H1 (cell line): ENCODE data around the gene LCLAT1. TPM values are rescaled to one million over a fixed set of nuclear protein-coding genes. Genes with fewer than 3 reads are reported as not detected.

ENCODE experiments used
- CTCF ChIA-PET: fragments of 300-600 bp; sonication (Branson Sonifier 250); formaldehyde crosslinking; loops from one replicate; lab custom pipeline; 2021; ENCODE audit not compliant: partially characterized antibody; lab: Charles Lee
- POLR2A ChIA-PET: fragments of 300-600 bp; sonication (Branson Sonifier 250); formaldehyde crosslinking; loops from one replicate; lab custom pipeline; 2021; ENCODE audit warnings: inconsistent platforms; ENCODE audit not compliant: partially characterized antibody; lab: Charles Lee
- DNase-seq, 2 experiments: peaks; one replicate each; pipeline versions ENCODE4 v3.0.0 to v3.0.0-alpha.2; 2010 to 2022; ENCODE audit warnings: low spot score in 2 of 2, low read depth in 1 of 2, mixed read lengths in 1 of 2
- FAIRE-seq: peaks from 2 replicates; lab custom pipeline; 2011; peaks lifted over from hg19 to GRCh38; lab: Jason Lieb, UNC
- H2AFZ ChIP-seq: 2 replicates; pipeline ENCODE4 v1.8.1; 2012; ENCODE audit warnings: low read length, inconsistent platforms
- H2AK5ac ChIP-seq: 2 replicates; pipeline ENCODE4 v1.6.1; 2013; ENCODE audit warnings: low read depth, low read length
- H2BK120ac ChIP-seq: replicated peaks from 2 replicates; pipeline ENCODE3; 2013; ENCODE audit warnings: low read depth, low read length, inconsistent platforms
- H2BK12ac ChIP-seq: 2 replicates; pipeline ENCODE4 v1.6.1; 2013; ENCODE audit warnings: low read depth, low read length
- H2BK15ac ChIP-seq: 2 replicates; pipeline ENCODE4 v1.6.1; 2013; ENCODE audit warnings: low read length
- H2BK20ac ChIP-seq: 2 replicates; pipeline ENCODE4 v1.6.1; 2013; ENCODE audit warnings: low read length
- H2BK5ac ChIP-seq: 2 replicates; pipeline ENCODE4 v1.6.1; 2013; ENCODE audit warnings: low read depth, low read length
- H3K14ac ChIP-seq: 2 replicates; pipeline ENCODE4 v1.6.1; 2013; ENCODE audit warnings: inconsistent platforms; ENCODE audit not compliant: insufficient read length
- H3K18ac ChIP-seq: 2 replicates; pipeline ENCODE4 v1.6.1; 2013; ENCODE audit warnings: low read length; ENCODE audit errors: extremely low read depth
- H3K23ac ChIP-seq: 2 replicates; pipeline ENCODE4 v1.6.1; 2013; ENCODE audit warnings: inconsistent platforms; ENCODE audit not compliant: insufficient read length
- H3K23me2 ChIP-seq: 2 replicates; pipeline ENCODE4 v1.6.1; 2013; ENCODE audit warnings: low read depth, low read length
- H3K27ac ChIP-seq: 2 replicates; pipeline ENCODE4 v1.6.1; 2011; ENCODE audit warnings: low read depth, low read length, inconsistent platforms
- H3K27me3 ChIP-seq, 4 experiments: replicated peaks in 1 of 4; 1 replicate in 1 of 4; 2 replicates in 3 of 4; pipeline versions ENCODE4 v1.6.1 to v1.8.1; 2011 to 2013; ENCODE audit warnings: low read length in 3 of 4, mild to moderate bottlenecking in 3 of 4, inconsistent platforms in 2 of 4, mixed read lengths in 2 of 4, moderate library complexity in 1 of 4; ENCODE audit not compliant: control insufficient read depth in 3 of 4, insufficient read depth in 3 of 4; ENCODE audit errors: extremely low read depth in 1 of 4
- H3K36me3 ChIP-seq, 4 experiments: 2 replicates each; pipeline versions ENCODE4 v1.6.1 to v1.8.1; 2011 to 2013; ENCODE audit warnings: mild to moderate bottlenecking in 4 of 4, low read length in 3 of 4, moderate library complexity in 2 of 4, control low read depth in 1 of 4, inconsistent platforms in 1 of 4; ENCODE audit not compliant: insufficient read depth in 4 of 4, control insufficient read depth in 2 of 4
- H3K4ac ChIP-seq: replicated peaks from 2 replicates; pipeline ENCODE3; 2013; ENCODE audit warnings: low read length, low read depth, mixed read lengths, inconsistent platforms; ENCODE audit not compliant: insufficient read length
- H3K4me1 ChIP-seq, 4 experiments: replicated peaks in 1 of 4; 1 replicate in 1 of 4; 2 replicates in 3 of 4; pipeline versions ENCODE4 v1.6.1 to v1.8.1; 2011 to 2013; ENCODE audit warnings: low read length in 3 of 4, inconsistent platforms in 2 of 4, mixed read lengths in 1 of 4; ENCODE audit not compliant: insufficient read depth in 4 of 4, control insufficient read depth in 3 of 4
- H3K4me2 ChIP-seq, 2 experiments: 2 replicates each; pipeline versions ENCODE4 v1.6.1 to v1.8.1; 2011 to 2013; ENCODE audit warnings: low read depth in 2 of 2, low read length in 2 of 2, control low read depth in 1 of 2, inconsistent platforms in 1 of 2, mild to moderate bottlenecking in 1 of 2; ENCODE audit not compliant: insufficient read depth in 1 of 2
- H3K4me3 ChIP-seq, 4 experiments: fragments of 200-600, 300-600 bp in 1 of 4; sonication (generic), shearing (Covaris generic), sonication (Bioruptor Twin) in 1 of 4; 2 replicates each; pipeline versions ENCODE4 v1.5.1 to v1.8.1; 2011 to 2016; ENCODE audit warnings: low read length in 4 of 4, low read depth in 3 of 4, control low read depth in 2 of 4, inconsistent platforms in 2 of 4, mild to moderate bottlenecking in 2 of 4, mixed read lengths in 1 of 4, moderate library complexity in 1 of 4; ENCODE audit not compliant: insufficient read depth in 2 of 4; ENCODE audit errors: extremely low read depth in 1 of 4
- H3K56ac ChIP-seq: replicated peaks from 2 replicates; pipeline ENCODE3; 2013; ENCODE audit warnings: low read depth, mild to moderate bottlenecking, mixed read lengths, low read length, inconsistent platforms; ENCODE audit not compliant: insufficient read length
- H3K79me1 ChIP-seq: 2 replicates; pipeline ENCODE4 v1.6.1; 2013; ENCODE audit warnings: low read depth, low read length, control low read depth
- H3K79me2 ChIP-seq, 2 experiments: 2 replicates each; pipeline versions ENCODE4 v1.6.1 to v1.8.1; 2012 to 2013; ENCODE audit warnings: low read length in 2 of 2, mild to moderate bottlenecking in 2 of 2, inconsistent platforms in 1 of 2; ENCODE audit not compliant: insufficient read depth in 2 of 2, control insufficient read depth in 1 of 2
- H3K9ac ChIP-seq, 4 experiments: replicated peaks in 1 of 4; 1 replicate in 1 of 4; 2 replicates in 3 of 4; pipeline versions ENCODE4 v1.6.1 to v1.8.1; 2011 to 2013; ENCODE audit warnings: low read depth in 3 of 4, low read length in 3 of 4, control low read depth in 2 of 4, mild to moderate bottlenecking in 2 of 4, moderate library complexity in 2 of 4, inconsistent platforms in 1 of 4; ENCODE audit errors: extremely low read depth in 1 of 4
- H3K9me3 ChIP-seq, 2 experiments: 2 replicates each; pipeline versions ENCODE4 v1.6.1 to v1.8.1; 2012 to 2013; ENCODE audit warnings: mild to moderate bottlenecking in 2 of 2, moderate library complexity in 2 of 2, control low read depth in 1 of 2, inconsistent platforms in 1 of 2, low read depth in 1 of 2, low read length in 1 of 2, mixed read lengths in 1 of 2; ENCODE audit not compliant: insufficient read depth in 2 of 2
- H4K20me1 ChIP-seq, 2 experiments: replicated peaks in 1 of 2; 2 replicates each; pipeline versions ENCODE3 to v1.8.1; 2011 to 2013; ENCODE audit warnings: inconsistent platforms in 2 of 2, low read length in 2 of 2, mild to moderate bottlenecking in 1 of 2; ENCODE audit not compliant: insufficient read depth in 2 of 2, control insufficient read depth in 1 of 2
- H4K5ac ChIP-seq: 2 replicates; pipeline ENCODE4 v1.6.1; 2013; ENCODE audit warnings: low read length, low read depth, mixed read lengths, inconsistent platforms; ENCODE audit not compliant: insufficient read length
- H4K8ac ChIP-seq: 2 replicates; pipeline ENCODE4 v1.8.0; 2013; ENCODE audit warnings: mild to moderate bottlenecking, moderate library complexity, low read length, inconsistent platforms; ENCODE audit not compliant: insufficient read depth; ENCODE audit errors: extremely low read depth
- H4K91ac ChIP-seq: replicated peaks from 2 replicates; pipeline ENCODE3; 2013; ENCODE audit warnings: low read length, mixed read lengths, inconsistent platforms; ENCODE audit not compliant: insufficient read length
- CTBP2 ChIP-seq: IDR thresholded peaks from 2 replicates; pipeline ENCODE4 v1.7.0; 2011; ENCODE audit warnings: borderline replicate concordance, mild to moderate bottlenecking, moderate library complexity, mixed read lengths, low read length; ENCODE audit not compliant: insufficient read depth, insufficient read length
- PHF8 ChIP-seq: fragments of 200-600 bp; sonication (generic); conservative IDR thresholded peaks from 2 replicates; pipeline ENCODE4 v1.7.1; 2012; ENCODE audit warnings: low read depth, mild to moderate bottlenecking, inconsistent platforms, low read length, moderate library complexity
- RAD21 ChIP-seq, 2 experiments: IDR thresholded peaks in 1 of 2; conservative IDR thresholded peaks in 1 of 2; 2 replicates each; pipeline ENCODE4 v1.6.1; 2011; ENCODE audit warnings: low read depth in 2 of 2, low read length in 2 of 2, improper control_type of control experiment in 1 of 2, inconsistent platforms in 1 of 2, mild to moderate bottlenecking in 1 of 2, moderate library complexity in 1 of 2
- RBBP5 ChIP-seq: IDR thresholded peaks from 2 replicates; pipeline ENCODE4 v1.7.1; 2012; ENCODE audit warnings: low read depth, mild to moderate bottlenecking, inconsistent platforms, low read length, moderate library complexity, borderline replicate concordance
- SIX5 ChIP-seq: IDR thresholded peaks from 2 replicates; pipeline ENCODE4 v1.6.1; 2011; ENCODE audit warnings: mild to moderate bottlenecking, low read depth, low read length
- TEAD4 ChIP-seq: IDR thresholded peaks from 2 replicates; pipeline ENCODE4 v1.6.1; 2012; ENCODE audit warnings: low read depth, low read length, inconsistent platforms, mixed read lengths
- WGBS, 2 experiments: shearing (Covaris generic) in 1 of 2; methylation state at CpG; one replicate each; pipeline versions ENCODE4 v1.1.6 to v1.1.7; 2013 to 2015; ENCODE audit warnings: low lambda C conversion rate in 2 of 2, mixed read lengths in 2 of 2, inconsistent platforms in 1 of 2, low coverage in 1 of 2, missing lambda C conversion rate in 1 of 2; ENCODE audit not compliant: insufficient replicate concordance in 2 of 2, insufficient coverage in 1 of 2, insufficient read length in 1 of 2; ENCODE audit errors: extremely low coverage in 1 of 2, missing lambda C conversion rate in 1 of 2; 5-methylcytosine and 5-hydroxymethylcytosine counted together
- polyA plus RNA-seq, 7 experiments: library from polyadenylated mRNA; depleted of rRNA in 3 of 7; stranded (reverse) in 5 of 7; unstranded in 2 of 7; fragments of >200 nt in 5 of 7; fragments of 200-250 nt in 2 of 7; gene quantifications; 1 replicate in 5 of 7; 2 replicates in 1 of 7; 4 replicates in 1 of 7; pipeline versions ENCODE4 v1.2.1 to v1.2.3, GENCODE V29; 2011 to 2013; ENCODE audit warnings: missing spikeins in 2 of 7, mixed read lengths in 2 of 7
- total RNA-seq: library from RNA; stranded (reverse); fragmentation: NEBNext Ultra II Directional; extraction: Animal tissue kit (Norgen Biotek cat#: 25700); gene quantifications from 2 replicates; pipeline ENCODE4 v1.2.1, GENCODE V29; 2021

The LCLAT1 gene
- total and polyA plus RNA-seq, 2 of the 8 experiments (the other 6 are each of a cell fraction or from before 2014, with no cell fraction given) = 7.6 to 22.0 TPM

GRCh38 chr2:30428348-30428662, 18.7 kb upstream of the LCLAT1 start:
- Histone ChIP-seq H3K4me2 (no peak overlapping the region), H3K79me1 (no peaks in the 10 kb centered on the region), H4K20me1 (no peaks in the 10 kb centered on the region), H3K36me3 (no peaks in the 10 kb centered on the region), H4K5ac (no peak overlapping the region), H4K91ac (no peak overlapping the region), H3K56ac (no peak overlapping the region), H3K4me1 (no peaks in the 10 kb centered on the region), H2AFZ (no peak overlapping the region), H3K4me3 (no peak overlapping the region), H2BK120ac (no peak overlapping the region), H3K27me3 (no peaks in the 10 kb centered on the region), H3K23ac (no peak overlapping the region), H3K9me3 (no peaks in the 10 kb centered on the region), H3K79me2 (no peaks in the 10 kb centered on the region), H2BK5ac (no peak overlapping the region), H4K8ac (no peak overlapping the region), H3K14ac (no peak overlapping the region), H2BK15ac (no peak overlapping the region), H3K23me2 (no peaks in the 10 kb centered on the region), H2BK12ac (no peak overlapping the region), H3K4ac (no peak overlapping the region), H3K9ac (no peak overlapping the region), H2AK5ac (no peak overlapping the region), H2BK20ac (no peak overlapping the region), H3K18ac (no peak overlapping the region), H3K27ac (no peak overlapping the region)
- WGBS, 2 experiments = 74% methylated on average over 2 of the region's 2 CpGs; no CpG with 5 or more reads in 1 of the 2 experiments
- ChIA-PET POLR2A (no interaction called here), CTCF (interaction anchor here (0.9 to 1.0 kb wide), 2 partner anchors 9 to 12 kb away, joined by 3 read pairs; no protein-coding TSS in a partner anchor)
- DNase-seq = no peak
- no peak for FAIRE-seq
- TF ChIP-seq TEAD4 (no peak), CTBP2 (no peak), PHF8 (no peak), RAD21 (IDR thresholded peaks at IDR 0.05 in 1 of 2, conservative IDR thresholded peaks at IDR 0.05 in 1 of 2; ENCODE audit: low read depth in 2 of 2, low read length in 2 of 2) (no peak), SIX5 (no peak), RBBP5 (no peak)
